Renal cortex interstitium (tissue), 15 donors: ENCODE data around the gene CTXND2. TPM values are rescaled to one million over a fixed set of nuclear protein-coding genes. Genes with fewer than 3 reads are reported as not detected.
"Not testable (repeated sequence)": the region's sequence is repeated elsewhere in the genome, so short reads cannot be mapped to it uniquely, and the experiment has no call there.

Source experiments
- DNase-seq, 11 donors: peaks; one replicate each; pipeline ENCODE4 v3.0.0-alpha.2; 2013; ENCODE audit warnings: low read depth in 9 of 11, low spot score in 4 of 11; ENCODE audit errors: extremely low read depth in 1 of 11
- long read RNA-seq, 16 experiments: transcript quantifications; one replicate each; lab custom pipeline, GENCODE V29; 2026
- polyA plus RNA-seq, 3 donors: library from polyadenylated mRNA; unstranded; fragments of 120-200 nt; gene quantifications; one replicate each; pipeline ENCODE4 v1.2.1, GENCODE V29; 2013; ENCODE audit not compliant: insufficient read length in 3 of 3

Gene CTXND2
- under 1 TPM in 1 of 3 donors, not detected in 2; 0.09 TPM for polyA plus RNA-seq
- long read RNA-seq, donor 1, result 0 reads
- long read RNA-seq, donor 2, partial matches to known transcripts, result 0 of 1 reads
- long read RNA-seq, donor 2, other reads (novel, unspliced or antisense), result 0 of 1 reads
- long read RNA-seq, donor 3, result 0 reads
- long read RNA-seq, donor 4, result 0 reads
- long read RNA-seq, donor 5, result 0 reads
- long read RNA-seq, donor 6, result 0 reads
- long read RNA-seq, donor 7, result 0 reads
- long read RNA-seq, donor 8, result 0 reads
- long read RNA-seq, donor 9, result 0 reads
- long read RNA-seq, donor 10, result 0 reads
- long read RNA-seq, donor 11, partial matches to known transcripts, result 0 of 1 reads
- long read RNA-seq, donor 11, other reads (novel, unspliced or antisense), result 0 of 1 reads
- long read RNA-seq, donor 12, result 0 reads
- long read RNA-seq, donor 13, partial matches to known transcripts, result 0 of 1 reads
- long read RNA-seq, donor 13, other reads (novel, unspliced or antisense), result 0 of 1 reads
- long read RNA-seq, donor 14, result 0 reads
- long read RNA-seq, donor 15, result 0 reads
- long read RNA-seq, donor 16, result 0 reads

DNA sequence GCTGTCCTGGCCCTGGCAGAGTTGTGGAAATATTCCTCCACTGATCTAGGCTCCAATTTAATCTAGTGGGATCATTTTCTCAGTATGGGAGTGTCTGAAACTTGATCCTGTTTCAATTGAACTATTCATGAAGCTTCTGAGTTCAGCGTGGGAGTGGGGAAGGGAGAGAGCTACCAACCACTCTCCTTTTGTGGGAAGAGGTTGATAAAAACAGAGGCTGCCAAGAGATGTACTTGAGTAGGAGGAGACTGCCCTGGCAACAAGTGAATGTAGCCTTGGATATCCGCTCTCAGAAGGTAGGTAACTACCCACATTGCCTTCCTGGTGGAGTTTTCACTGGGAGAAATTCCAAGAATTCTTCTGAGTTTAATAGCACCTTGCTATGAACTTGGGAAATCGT lies at the start of gene CTXND2:
Gene CTXND2, plus strand, starts transcription at position 119 of the 400 bp plus-strand sequence. CDS start 25,179 bp downstream, outside the sequence.
- DNase-seq, result no peak

DNA sequence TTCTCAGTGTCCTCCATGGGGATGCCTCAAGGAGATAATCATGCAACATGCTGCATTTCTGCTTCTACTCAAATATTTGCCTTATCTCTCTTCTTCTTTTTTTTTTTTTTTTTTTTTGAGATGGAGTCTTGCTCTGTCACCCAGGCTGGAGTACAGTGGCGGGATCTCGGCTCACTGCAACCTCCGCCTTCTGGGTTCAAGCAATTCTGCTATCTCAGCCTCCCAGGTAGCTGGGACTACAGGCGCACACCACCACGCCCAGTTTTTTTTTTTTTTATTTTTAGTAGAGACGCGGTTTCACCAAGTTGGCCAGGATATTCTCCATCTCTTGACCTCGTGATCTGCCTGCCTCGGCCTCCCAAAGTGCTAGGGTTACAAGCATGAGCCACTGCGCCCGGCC lies 46.1 kb upstream of the CTXND2 start:
- not testable (repeated sequence) for DNase-seq

- no peak for DNase-seq
These were observed 45.3 kb upstream of the CTXND2 start for GRCh38 chr1:150841626-150842025.

- DNase-seq, result no peak
These were observed 44.6 kb upstream of the CTXND2 start for GRCh38 chr1:150842343-150842742.

GRCh38 chr1:150842964-150843363 lies 44.0 kb upstream of the CTXND2 start:
- no peak for DNase-seq

DNA sequence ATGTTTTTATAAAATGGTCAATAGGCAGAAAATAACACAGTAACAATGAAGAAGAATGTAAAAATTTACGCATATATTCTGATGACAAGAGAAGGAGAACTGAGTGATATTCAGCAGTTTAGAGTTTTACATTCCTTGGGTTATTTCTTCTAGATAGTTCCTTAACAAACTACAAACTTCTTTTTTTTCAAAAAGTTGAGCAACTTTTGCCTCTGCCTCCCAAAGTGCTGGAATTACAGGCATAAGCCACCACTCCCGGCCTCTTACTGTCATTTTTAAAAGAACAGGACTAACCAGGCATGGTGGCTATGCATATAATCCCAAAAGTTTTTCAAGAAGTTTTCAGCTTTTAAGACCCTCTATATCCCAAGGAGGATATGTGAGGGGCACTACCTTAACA lies 43.5 kb upstream of the CTXND2 start:
- DNase-seq, result no peak

DNA sequence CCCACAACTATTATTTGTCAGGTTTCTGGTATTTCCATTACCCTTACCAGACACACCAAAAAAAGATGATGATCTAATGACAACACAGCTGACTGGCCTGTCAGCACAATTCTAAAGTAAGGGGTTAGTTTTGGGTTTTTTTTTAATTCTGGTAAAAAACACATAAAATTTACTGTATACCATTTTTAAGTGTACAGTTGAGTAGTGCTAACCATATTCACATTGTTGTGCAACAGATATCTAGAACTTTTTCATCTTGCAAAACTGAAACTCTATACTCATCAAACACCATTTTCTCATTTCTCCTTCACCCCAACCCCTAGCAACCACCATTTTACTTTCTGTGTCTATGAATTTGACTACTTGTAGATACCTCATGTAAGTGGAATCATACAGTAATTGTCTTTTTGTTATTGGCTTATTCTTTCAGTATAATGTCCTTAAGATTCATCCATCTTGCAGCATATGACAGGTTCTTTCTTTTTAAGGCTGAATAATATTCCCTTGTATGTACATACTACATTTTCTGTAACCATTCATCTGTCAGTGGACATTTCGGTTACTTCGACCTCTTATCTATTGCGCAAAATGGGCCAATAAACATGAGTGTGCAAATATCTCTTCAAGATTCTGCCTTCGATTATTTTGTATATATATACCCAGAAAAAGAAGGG lies 40.3 kb upstream of the CTXND2 start:
- DNase-seq, result no peak

DNA sequence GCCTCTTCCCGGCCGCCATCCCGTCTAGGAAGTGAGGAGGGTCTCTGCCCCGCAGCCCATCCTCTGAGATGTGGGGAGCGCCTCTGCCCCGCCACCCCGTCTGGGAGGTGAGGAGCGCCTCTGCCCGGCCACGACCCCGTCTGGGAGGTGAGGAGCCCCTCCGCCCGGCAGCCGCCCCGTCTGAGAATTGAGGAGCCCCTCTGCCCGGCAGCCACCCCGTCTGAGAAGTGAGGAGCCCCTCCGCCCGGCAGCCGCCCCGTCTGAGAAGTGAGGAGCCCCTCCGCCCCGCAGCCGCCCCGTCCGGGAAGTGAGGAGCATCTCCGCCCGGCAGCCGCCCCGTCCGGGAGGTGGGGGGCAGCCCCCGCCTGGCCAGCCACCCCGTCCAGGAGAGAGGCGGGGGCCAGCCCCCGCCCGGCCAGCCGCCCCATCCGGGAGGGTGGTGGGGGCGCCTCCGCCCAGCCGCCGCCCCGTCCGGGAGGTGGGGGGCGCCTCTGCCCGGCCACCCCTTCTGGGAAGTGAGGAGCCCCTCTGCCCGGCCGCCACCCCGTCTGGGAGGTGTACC lies 36.1 kb upstream of the CTXND2 start:
- not testable (repeated sequence) for DNase-seq

GRCh38 chr1:150852734-150853133 lies 34.2 kb upstream of the CTXND2 start:
- DNase-seq, result not testable (repeated sequence)

- no peak for DNase-seq
These were observed 23.2 kb upstream of the CTXND2 start for GRCh38 chr1:150863724-150864123.

GRCh38 chr1:150864200-150864599 lies 22.7 kb upstream of the CTXND2 start:
- DNase-seq, result not testable (repeated sequence)

DNA sequence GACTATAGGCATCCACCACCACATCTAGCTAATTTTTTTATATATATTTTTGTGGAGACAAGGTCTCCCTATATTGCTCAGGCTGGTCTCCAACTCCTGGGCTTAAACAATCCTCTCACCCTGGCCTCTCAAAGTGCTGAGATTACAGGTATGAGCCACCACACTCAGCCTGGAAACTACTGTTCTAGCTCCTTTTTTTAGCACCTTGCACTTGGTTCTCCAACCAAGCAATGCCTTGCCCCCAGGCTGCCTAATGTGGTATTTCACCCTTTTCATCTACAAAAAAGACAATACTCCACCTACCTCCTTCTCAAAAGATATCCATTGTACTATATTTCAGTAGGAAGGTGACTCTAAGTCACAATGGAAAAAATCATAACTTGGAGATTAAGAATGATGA lies 17.3 kb upstream of the CTXND2 start:
- DNase-seq, result no peak

DNA sequence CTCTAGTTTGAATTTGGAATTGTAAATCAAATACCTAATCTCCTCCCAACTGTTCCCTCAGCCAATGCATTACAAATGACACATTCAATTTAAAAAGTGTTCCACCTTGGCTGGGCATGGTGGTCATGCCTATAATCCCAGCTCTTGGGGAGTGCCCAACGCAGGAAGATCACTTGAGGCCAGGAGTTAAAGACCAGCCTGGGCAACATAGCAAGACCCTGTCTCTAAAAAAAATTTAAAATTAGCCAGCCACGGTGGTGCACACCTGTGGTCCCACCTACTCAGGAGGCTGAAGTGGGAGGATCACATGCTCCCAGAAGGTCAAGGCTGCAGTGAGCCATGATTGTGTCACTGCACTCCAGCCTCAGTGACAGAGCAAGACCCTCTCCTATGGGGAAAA lies 14.4 kb upstream of the CTXND2 start:
- DNase-seq, result no peak

GRCh38 chr1:150873521-150873920 lies 13.4 kb upstream of the CTXND2 start:
- DNase-seq, result no peak

- DNase-seq, result no peak
These were observed 12.3 kb upstream of the CTXND2 start for GRCh38 chr1:150874455-150875196.

- DNase-seq, result peak in 3 of 11 donors; percentile 16 to 34 (median 19)
These were observed 11.5 kb upstream of the CTXND2 start for GRCh38 chr1:150875197-150876118.

DNA sequence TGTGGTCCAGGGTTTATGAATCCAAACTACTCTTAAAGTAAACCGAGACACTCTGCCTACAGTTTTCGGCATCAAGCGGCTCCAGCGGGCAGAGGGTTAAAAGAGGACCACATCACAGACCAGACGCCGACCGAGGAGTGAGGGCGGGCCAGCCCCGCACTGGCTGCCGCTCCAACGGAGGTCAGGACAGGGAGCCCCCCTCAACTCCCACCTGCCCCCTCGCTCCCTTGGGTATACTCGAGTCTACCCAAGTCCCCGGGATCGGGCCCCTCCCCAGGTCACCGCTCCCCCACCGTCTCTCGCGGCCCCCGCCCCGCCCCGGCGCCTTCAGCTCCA lies 10.8 kb upstream of the CTXND2 start:
- peak in 5 of 11 donors; percentile 38 to 69 (median 58) for DNase-seq

DNA sequence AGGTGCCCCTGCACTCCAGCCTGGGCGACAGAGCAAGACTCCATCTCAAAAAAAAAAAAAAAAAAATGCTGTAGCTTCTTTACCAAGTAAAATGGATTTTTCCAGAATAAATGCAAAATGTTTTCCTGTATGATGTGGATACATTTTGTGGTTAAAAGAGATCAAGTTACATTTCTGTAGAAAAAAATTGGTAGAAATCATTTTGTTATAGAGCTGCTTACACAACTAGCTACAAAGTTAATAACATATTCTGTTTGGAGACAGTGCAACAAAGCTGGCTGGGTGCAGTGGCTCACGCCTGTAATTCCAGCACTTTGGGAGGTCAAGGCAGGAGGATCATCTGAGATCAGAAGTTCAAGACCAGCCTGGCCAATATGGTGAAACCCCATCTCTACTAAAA lies 8.0 kb upstream of the CTXND2 start:
- not testable (repeated sequence) for DNase-seq
